NCI-H748 treated with DMSO at 0.1 percent for 48 hours (cell line): ENCODE measurements around the gene GABBR2.

Experiments used
- DNase-seq: peaks from one replicate; lab custom pipeline; 2025; lab: John Stamatoyannopoulos, UW

GABBR2 gene

DNA sequence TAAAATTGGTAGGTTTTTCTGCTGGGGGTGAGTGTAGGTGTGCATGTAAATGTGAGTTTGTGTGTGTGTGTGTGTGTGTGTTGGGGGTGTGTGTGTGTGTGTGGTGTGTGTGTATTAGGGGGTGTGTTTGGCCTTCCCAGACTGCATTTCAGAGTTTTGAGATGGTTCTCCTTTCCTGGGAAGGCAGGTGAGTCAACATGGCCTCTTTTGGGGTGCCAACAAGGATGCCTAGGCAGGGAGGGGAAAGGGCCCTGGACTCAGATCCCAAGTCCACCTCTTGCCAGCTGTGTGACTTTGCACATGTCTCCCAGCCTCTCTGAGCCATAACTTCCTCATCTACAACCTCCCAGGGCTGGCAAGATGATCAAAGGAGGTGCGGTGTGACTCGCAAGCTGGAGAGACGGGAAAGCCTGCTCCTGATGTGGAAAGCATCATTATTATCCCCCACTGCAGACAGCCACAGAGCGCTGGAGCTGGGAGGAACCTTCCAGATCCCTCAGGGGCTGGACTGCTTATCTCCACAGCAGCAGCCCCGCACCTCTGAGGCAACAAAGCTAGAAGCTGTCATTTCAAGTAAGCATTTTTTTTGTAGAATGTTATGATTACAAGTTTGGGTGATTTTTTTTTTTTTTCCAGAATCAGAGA, 389.8 kb downstream of the GABBR2 start:
- DNase-seq = no peak

DNA sequence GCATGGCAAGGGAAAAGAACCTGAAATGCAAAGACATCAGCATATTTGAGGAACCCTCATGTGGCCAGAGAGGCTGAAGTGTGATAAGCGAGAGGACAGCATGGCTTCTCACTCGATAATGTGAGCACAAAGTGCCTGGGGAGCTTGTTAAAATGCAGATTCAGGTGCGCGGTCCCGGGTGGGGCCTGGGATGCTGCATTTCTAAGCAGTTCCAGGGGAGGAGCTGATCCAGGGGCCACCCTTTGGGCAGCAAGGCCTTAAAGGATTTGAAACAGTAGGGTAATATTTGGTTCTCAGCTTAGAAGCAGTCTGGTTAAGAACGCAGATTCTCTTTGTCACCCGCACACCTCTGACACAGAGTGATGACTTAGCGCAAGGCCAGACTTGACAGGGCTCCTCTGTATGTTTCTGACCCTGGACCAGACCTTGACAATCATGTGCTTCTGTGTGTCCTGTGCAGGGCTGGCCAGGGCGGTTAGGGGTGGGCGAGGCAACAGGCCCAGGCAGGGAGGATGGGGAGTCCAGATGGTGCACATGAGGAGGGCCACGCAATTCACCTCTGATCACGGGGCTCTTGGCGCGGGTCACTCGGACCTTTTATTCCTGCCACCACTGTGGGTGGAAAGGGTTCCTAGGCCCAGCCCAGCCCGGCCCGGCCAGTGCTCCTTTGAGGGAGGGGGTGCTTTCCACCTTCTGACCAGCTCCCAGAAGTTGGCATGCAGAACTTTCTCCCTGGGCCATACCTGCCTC, 390.5 kb downstream of the GABBR2 start:
- no peak for DNase-seq

DNA sequence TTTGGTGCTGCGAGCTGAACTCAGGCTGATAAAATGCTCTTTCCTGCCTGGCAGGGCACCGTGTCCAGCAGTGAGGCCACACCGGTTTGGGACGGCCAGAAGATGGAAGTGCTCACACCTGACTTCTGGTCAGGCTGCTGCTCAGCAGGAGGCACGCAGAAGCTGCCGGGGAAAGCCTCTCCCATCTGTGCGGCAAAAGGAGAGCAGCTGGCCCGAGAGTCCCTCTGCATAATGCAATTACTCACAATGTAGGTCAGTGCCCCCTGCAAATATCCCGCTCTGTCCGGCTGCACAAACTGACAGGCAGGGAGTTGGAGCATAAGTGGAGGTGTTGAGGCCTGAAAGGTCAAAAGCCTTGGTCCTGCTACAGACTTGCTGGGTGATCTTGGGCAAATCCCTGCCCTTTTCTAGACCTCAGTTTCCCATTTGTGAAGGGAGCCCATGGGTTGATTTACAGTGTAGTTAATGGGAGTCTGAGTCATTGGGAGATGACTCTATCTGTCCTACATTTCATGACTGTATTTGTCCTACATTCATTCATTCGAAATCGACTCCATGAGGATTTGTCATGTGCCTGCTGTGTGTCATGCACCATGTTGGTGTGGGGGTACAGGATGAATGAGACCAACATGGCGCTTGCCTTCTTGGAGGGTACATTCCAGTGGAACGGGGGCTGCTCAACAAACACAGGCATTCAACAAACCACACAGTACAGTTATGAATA, 391.4 kb downstream of the GABBR2 start:
- no peak for DNase-seq

DNA sequence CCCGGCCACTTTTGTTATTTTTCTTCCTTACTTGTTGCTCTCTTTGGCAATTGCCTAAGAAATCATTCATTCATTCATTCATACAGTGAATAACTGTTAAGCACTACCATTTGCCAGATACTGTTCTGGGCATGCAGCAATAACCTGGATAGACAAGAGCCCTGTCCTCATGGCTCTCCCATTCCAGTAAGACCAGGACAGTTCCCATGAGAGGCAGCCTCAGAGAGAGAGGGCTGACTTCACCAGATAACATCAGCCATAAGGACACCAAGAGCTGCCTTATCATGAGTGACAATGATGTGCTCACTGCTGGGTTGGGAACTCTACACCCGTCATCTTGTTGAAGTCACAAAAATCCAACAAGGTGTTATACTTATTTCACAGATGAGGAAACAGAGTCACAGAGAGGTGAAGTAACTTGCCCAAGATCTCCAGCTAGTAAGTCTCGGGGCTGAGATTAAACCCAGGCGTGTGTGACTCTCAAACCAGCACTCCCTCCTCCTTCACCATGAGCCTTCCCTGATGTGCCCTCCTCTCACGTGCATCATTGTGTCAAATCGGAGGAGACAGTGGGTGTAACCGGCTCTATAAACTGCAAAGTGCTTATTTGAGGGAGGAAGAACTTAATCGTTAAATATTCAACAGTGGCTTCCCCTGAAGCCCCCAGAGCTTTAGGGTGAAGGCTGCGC, 392.1 kb downstream of the GABBR2 start:
- no peak for DNase-seq

DNA sequence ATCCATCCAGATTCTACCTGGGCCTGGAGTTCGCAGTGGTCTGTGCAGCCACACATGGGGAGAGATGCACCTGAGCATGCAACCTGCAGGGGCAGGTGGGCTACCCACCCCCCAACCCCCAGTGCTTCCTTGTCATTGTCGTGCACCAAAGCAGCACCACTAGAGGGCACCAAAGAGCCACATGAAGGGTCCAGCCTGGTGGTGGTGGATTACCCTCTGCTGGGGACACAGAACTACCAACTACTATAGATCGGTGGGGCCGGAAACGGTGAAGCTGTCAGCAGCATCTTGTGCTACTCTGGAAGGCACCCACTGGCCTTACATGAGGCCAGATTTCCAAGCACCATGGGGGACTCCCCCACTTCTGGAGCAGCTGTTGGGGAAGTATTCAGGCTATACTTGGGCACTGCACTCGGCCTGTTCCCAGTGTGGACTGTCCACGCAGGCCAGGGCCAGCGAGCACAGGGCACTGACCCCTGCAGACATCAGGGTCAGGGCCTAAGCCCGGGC, 393.1 kb downstream of the GABBR2 start:
- peak; percentile 33 for DNase-seq

DNA sequence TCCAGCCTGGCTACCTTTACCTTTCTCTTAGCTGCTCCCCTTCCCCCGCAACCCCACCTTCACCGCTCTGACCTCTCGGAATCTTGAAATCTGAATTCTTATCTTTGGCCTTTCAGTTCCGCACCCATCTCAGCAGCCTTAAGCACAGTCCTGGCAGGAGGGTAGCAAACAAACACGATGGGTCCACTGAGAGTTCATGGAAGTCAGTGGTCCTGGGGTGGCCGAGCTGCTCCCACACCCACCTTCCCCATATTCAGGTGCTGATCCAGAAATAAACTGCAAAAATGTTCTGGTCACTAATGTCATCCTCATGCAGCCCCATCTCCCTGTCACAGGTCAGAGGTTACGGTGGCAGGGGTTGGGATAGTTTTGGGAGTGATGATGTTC, 393.7 kb downstream of the GABBR2 start:
- no peak for DNase-seq

DNA sequence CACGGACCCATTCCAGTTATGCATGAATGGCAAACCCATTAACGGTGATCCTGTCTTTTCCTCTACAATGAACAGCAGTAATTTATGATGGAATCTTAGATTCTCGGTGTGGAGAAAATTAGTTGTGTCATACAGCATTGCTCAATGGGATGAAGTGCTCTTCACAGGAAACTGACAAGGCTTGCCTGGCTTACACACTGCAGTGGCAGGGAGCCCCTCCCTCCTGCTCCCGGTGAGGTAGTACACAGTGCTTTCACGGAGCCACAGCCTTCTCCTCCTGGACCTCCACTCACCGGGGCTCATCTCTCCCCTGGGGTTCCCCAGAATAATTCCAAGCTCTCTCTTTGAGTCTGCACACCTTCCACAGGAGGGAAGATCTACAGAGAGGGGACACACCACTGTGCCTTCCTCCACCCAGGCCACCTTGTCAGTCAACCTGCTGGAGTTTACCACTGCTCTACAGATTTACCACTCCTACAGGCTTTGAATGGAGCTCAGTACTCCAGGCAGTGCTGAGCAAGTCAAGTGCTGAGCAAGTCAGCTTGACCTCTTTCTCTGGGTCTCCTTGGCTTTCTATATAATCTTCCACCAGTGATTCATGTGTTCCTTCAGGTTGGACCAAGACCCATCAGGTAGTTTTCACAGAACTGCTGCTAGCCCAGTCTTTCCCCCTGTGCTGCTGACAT, 394.2 kb downstream of the GABBR2 start:
- no peak for DNase-seq

DNA sequence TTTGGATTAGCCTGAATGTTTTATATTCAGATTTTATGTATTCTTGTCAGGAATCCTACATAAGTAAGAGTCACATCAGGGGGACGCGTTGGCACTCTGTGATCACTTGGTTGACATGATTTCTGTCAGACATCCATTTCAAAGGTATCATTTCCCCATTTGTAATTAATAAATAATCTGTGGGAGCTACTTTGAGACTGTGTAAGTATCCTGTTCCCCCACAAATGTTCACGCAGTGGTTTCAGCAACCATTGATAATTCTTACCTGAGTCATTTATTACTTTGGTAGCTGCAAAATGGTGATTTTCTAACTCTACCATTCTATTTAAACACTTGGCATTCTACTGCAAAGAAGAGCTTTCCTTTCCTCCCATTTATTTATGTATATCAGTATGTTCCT, 396.4 kb downstream of the GABBR2 start:
- DNase-seq = no peak

DNA sequence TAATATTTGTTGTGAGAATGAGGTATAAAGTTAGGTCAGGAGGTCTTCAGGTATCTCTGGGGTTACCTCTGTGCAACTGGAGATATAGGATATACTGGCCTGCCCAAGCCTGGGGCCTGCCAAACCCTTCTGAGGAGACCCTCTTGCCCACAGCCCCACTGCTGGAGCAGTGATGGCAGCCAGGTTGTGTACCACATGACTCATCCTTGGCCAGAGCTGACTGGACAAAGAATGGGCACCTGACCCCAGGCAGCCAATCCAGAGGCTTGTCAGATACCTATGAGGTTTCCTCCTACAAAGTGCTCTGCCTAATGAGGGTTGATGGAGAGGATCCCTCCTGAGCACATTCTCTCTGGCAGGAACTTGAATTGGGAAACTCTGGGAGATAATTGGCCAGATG, 397.2 kb downstream of the GABBR2 start:
- DNase-seq = no peak

DNA sequence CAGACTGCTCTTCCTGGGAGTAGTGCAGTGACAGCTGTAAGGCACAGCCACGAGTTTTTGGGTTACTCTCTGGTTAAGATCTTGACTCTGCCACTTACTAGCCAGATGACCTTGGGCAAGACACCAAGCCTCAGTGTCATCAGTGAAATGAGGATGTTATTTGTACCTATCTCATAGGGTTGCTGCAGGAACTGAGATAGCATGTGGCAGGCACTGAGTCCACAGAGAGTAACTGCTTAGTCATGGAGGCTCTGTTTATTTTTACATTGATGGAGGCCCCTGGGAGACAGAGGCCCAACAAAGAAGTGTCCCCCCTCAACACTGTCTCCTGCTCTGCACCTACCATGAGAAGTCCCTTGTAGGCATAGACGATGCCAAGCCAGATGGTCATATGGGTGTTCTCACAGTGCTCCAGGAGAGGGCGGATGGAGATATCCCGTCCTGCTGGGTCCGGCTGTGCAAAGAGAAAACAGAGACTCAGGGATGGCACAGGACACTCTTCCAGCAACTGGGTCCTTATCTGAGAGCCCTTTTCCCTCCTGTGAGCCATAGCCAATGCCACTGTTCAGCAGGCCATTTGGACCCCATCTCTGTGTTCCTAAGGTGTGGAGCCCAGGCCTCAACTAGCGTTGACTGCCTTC, 397.9 kb downstream of the GABBR2 start:
- no peak for DNase-seq

DNA sequence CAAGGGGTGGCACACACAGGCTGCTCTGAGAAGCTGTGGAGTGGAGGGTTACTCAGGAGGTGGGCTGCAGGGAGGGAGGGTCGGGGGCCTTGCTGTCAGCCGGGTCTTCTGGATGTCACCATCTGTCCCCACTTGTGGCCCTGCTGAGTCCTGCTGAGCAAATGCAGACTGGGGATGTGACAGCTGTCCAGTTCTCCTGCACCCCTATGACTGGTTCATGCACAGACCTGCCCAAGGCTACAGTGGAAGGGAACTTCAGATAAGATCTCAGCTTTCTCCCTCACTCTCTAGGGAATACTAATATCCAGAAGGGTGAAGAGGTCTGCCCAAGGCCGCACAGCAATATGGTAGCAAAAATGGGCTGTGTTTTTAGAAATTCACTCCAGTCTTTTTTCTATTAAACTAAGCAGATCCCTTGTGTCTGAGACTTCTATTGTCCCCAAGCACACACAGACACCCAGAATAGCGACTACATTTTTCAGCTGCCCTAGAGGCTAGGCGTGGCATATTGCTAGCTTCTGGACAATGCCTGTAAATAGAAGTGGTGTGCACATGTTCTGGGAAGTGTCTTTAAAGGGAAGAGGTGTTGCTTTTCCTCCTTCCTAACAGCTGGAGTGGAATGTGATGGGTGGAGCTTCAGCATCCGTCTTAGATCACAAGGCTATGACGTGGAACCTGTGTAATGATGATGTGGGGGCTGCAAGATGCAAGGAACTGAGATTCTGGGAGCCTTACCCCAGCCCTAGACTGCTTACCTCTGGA, 402.2 kb downstream of the GABBR2 start:
- DNase-seq = no peak

DNA sequence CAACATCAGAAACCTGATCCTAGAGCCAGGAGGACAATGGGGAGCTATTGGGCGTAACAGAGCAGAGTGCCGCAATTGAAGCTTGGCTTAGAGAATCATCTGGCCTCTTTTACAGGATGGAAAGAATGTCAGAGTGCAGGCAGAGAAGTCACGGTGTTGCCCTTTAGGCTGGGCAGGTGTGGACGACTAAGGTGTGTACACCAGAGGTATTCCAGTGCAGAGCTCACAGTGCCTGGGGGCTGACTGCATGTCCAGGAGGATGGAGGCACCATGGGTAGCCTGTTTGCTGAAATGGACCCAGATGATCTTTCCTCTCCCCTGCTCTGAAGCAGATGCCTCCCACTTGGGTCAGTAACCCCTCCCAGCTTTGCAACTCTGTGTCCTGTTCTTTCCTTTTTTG, 404.4 kb downstream of the GABBR2 start:
- no peak for DNase-seq

DNA sequence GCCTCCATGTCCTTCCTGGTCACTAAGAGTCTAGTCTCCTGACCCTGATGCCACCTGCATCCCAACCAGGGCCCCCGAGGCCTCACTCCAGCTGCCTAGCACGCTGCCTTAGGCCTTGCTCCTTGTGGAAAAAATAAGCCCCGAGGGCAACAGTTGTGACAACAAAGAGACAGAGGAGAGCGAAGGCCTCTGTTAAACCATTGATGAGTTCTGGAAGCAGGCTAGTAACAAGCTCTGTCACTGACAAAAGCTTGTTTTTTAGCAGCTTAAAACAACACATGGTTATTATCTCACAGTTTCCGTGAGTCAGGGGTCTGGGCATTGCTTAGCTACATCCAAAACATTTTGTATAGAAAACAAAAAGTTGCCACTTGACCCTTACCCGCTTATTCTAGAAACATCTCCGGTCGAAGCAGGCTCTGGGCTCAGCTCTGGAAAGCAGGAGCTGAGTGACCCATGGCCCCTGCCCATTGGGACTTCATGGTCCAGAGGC, 405.1 kb downstream of the GABBR2 start:
- DNase-seq = no peak

DNA sequence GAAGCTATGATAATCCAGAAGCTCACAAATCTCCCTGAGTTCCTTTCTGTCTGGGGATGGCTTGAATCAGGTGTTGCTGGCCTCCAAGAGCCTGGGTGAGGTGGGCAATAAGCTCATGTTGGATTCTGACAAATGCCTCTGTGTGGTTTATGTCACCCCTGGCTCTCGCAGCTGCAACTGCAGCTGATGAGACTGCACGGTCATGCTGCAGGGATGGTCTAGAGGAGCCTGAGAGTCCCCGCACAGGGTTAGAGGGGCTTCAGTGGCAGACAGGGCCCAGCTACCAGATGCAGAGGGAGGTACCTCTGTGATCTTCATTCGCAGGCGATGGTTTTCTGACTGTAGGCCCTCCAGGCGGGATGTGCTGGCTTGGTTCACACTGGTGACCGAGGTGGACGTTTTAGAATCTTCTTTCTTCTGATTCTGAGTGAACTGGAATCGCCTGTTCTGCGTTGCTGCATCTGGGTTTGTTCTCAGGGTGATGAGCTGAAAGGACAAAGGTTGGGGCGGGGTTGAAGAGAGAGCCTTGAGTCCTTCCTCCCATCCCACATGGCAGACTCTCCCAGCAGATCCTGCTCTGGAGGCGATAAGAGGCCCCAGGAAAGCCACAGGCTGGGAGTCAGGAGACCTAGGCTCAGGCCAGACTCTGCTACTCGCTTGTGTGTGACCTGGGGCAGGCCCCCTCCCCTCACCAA, 405.6 kb downstream of the GABBR2 start:
- DNase-seq = no peak

DNA sequence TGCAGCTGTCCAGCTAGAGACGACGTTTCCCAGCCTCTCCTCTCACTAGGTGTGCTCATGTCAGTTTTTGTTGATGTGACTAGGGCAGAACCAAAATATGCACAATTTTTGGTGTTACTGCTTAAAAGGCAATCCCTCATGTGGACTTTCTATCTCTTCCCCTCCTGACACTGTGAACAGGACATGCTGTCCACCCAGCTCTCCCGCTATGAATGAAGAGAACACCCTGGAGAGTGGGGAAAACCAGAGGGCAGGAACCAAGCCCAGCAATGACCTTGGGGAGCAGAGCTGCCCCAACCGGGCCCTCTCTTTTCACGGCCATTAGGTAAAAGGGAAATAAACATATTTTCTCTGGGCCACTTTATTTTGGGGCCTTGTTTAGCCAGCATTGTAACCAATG, 406.6 kb downstream of the GABBR2 start:
- DNase-seq = no peak

DNA sequence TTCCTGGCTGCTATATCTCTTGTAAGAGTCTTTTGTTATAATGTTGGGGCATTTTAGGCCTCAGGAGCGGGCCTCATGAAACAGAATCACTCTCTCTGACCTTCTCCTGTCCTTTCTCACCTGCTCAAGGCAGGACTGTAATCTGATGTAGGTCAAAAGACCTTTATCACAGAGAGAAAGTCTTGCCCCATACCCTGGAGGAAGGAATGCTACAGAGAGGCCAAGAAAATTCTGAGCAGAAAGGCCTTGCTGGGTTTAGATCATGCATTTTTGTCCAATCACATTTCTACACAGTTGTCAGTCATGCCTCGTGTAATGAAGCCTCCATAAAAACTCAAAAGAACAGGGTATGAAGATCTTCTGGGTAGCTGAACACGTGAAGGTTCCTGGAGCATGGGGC, 408.1 kb downstream of the GABBR2 start:
- DNase-seq = no peak

DNA sequence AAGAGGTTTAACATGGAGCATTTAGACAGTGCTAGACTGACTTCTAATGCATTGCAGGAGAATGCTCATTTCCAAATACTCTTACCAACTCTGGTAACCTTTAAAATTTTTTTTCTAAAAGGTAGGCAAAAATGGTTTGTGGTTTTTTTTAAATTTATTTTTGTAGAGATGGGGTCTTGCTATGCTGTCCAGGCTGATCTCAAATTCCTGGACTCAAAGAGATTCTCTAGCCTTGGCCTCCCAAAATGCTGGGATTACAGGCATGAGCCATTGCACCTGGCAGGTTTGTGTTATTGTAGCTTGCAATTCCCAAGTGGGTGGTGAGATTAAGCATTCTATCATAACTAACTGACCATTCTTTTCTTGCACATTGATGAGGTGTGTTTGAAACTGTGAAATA, 410.3 kb downstream of the GABBR2 start:
- DNase-seq = no peak

DNA sequence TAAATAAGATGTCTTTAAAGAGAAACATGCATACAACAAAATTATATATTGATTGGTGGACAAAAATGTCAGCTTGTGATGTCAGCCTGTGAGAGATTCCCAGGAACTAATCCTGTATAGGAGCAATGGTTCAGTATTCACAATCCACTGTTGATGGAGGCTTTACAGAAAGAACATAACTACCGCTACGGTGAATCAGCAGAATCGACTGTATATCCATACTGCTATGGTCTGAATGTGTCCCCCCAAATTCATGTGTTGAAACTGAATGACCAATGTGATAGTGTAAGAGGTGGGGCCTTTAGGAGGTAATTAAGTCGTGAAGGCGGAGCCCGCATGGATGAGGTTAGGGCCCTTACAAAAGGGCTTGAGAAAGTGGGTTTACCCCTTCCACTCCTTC, 412.9 kb downstream of the GABBR2 start:
- no peak for DNase-seq

DNA sequence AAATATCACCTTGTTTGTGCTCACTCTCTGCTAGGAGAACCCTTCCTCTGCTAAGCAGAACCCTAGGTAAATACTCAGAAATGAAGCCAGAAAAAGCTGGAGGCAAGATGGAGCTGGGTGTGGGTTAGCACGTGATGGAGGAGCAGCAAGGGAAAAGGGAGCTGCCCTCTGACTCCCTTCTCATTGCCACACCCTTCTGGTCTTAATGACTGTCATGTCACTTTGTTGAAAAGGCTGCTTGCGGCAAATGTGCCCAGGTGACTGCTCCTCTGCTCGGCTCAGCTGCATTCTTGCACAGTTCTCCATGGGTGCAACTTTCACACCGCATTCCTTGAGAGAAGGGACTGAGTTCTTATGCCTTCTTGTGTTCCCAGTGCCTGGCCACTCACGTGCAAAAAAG, 416.9 kb downstream of the GABBR2 start:
- no peak for DNase-seq

DNA sequence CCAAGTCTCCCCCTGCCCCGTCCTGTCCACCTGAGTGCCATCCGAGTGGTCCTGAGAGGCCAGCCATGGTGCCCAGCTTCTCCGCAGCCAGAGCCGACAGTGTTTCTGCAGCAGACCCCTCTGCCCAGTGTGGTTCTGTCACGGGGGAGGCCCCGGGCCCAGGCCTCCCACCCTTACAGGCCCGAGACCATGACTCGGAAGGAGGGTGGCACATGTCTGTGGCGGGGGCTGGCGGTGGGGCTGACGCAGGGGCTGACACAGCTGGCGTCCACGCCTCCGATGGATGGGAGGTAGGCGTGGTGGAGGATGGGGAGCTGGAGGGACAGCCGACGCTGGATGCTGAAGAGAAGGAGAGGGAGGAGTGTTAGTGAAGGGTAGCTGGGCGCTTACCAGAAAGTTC, 418.3 kb downstream of the GABBR2 start:
- DNase-seq = no peak
